ENCODE data around the gene ICOSLG.
A peak's percentile ranks its signal among the peaks of the same experiment; 100 is the strongest.
"Not testable (repeated sequence)": the region's sequence is repeated elsewhere in the genome, so short reads cannot be mapped to it uniquely, and the experiment has no call there.

The ICOSLG gene

DNA sequence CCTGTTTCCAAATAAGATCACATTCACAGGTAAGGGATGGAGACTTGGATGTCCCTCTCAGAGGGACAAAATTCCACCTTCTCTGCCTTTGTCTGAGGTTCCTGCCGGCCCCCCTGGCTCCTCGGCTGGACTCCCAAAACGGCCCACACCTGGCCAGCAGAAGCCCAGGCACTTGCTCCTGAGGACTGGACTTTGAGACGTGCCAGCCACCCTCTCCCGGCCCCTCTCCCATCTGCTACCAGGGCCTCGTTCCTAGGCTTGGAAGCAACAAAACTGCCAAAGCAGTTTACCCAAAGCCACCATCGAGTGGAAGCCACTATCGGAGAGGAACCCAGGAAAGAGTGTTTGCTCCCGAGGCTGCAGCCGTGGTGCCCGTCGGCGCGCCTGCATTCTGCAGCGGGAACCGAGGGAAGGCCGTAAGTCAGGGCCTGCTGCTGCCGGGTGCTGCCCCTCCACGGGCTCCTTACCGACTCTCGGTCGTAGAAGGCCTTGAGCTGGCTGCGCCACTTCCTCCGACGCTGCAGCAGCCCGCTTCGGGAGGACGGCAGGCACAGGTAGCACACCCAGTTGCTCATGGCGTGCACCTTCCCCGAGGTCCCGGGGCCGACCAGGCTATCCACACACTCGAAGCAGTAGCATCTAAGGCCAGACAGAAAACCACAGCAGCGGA is 17.4 kb upstream of the ICOSLG start:
- no peak overlapping the region for H3K4ac ChIP-seq (ENCODE audit: low read depth, low read length)
- no peak overlapping the region for H3K27ac ChIP-seq (ENCODE audit: low read depth, low read length)
- no peak overlapping the region for H3K23ac ChIP-seq (ENCODE audit: low read length)
- H3K4me1 ChIP-seq (ENCODE audit: control insufficient read depth, low read depth, low read length) = peaks cover 2% of the 10 kb centered on the region
- H2BK120ac ChIP-seq (ENCODE audit: low read depth, low read length) = no peak overlapping the region
- no peak overlapping the region for H3K9ac ChIP-seq (ENCODE audit: low read length)
- no peak overlapping the region for H2AK5ac ChIP-seq (ENCODE audit: low read length)
- no peak overlapping the region for H3K18ac ChIP-seq (ENCODE audit: low read length)
- no peak overlapping the region for H3K56ac ChIP-seq (ENCODE audit: low read length)
- H3K79me2 ChIP-seq (ENCODE audit: control insufficient read depth, insufficient read depth, low read length) = no peaks in the 10 kb centered on the region
- H2BK15ac ChIP-seq (replicated peaks; ENCODE audit: low read depth) = no peak overlapping the region
- no peak overlapping the region for H4K8ac ChIP-seq (ENCODE audit: low read depth, low read length)
- H3K4me2 ChIP-seq (ENCODE audit: low read length) = no peak overlapping the region
- no peak for DNase-seq
- no peak overlapping the region for H4K5ac ChIP-seq (ENCODE audit: low read length)
- no peaks in the 10 kb centered on the region for H3K36me3 ChIP-seq (ENCODE audit: control insufficient read depth, insufficient read depth, low read length)
- no peaks in the 10 kb centered on the region for H3K79me1 ChIP-seq (ENCODE audit: low read length)
- WGBS (ENCODE audit: extremely low coverage, insufficient coverage, low lambda C conversion rate) = no CpG with 5 or more reads among the region's 34 CpGs
- H3K27me3 ChIP-seq (ENCODE audit: insufficient read depth, low read length, poor library complexity) = no peaks in the 10 kb centered on the region
- H2BK5ac ChIP-seq (ENCODE audit: low read length) = no peak overlapping the region
- no peak overlapping the region for H3K4me3 ChIP-seq (ENCODE audit: low read length)

DNA sequence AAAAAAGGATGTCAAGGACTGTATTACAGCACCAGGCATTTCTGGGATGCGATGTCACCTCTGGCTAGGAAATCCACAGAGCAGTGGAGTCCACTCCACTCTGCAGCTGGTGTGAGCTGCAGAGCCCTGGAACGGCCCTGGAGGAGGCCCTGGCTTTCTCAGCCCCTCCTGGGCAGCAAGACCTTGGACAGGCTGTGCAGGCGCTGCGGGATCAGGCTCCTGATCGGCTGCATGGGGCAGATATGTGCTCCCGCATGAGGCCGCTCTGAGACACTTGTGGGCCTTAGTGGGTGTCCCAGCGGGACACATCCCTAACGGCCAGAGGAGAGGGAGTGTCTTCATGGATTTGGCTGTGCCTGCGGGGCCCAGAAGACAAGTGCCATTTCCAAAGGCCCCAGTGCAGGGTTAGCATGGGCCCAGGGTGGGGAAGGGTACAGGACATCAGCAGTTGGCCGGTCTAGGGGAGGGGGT is 14.8 kb upstream of the ICOSLG start:
- Histone ChIP-seq H3K4me3 (ENCODE audit: low read length) (no peak overlapping the region), H3K23ac (ENCODE audit: low read length) (no peak overlapping the region), H4K8ac (ENCODE audit: low read depth, low read length) (no peak overlapping the region), H3K56ac (ENCODE audit: low read length) (no peak overlapping the region), H3K4me2 (ENCODE audit: low read length) (no peak overlapping the region), H3K79me2 (ENCODE audit: control insufficient read depth, insufficient read depth, low read length) (no peaks in the 10 kb centered on the region), H2BK120ac (ENCODE audit: low read depth, low read length) (no peak overlapping the region), H2AK5ac (ENCODE audit: low read length) (no peak overlapping the region), H3K27me3 (ENCODE audit: insufficient read depth, low read length, poor library complexity) (no peaks in the 10 kb centered on the region), H4K5ac (ENCODE audit: low read length) (no peak overlapping the region), H3K4me1 (ENCODE audit: control insufficient read depth, low read depth, low read length) (no peaks in the 10 kb centered on the region), H3K18ac (ENCODE audit: low read length) (no peak overlapping the region), H3K36me3 (ENCODE audit: control insufficient read depth, insufficient read depth, low read length) (no peaks in the 10 kb centered on the region), H3K79me1 (ENCODE audit: low read length) (no peaks in the 10 kb centered on the region), H2BK15ac (replicated peaks; ENCODE audit: low read depth) (no peak overlapping the region), H2BK5ac (ENCODE audit: low read length) (no peak overlapping the region), H3K4ac (ENCODE audit: low read depth, low read length) (no peak overlapping the region), H3K27ac (ENCODE audit: low read depth, low read length) (no peak overlapping the region), H3K9ac (ENCODE audit: low read length) (no peak overlapping the region)
- WGBS (ENCODE audit: extremely low coverage, insufficient coverage, low lambda C conversion rate) = no CpG with 5 or more reads among the region's 11 CpGs
- peak; percentile 16 for DNase-seq

DNA sequence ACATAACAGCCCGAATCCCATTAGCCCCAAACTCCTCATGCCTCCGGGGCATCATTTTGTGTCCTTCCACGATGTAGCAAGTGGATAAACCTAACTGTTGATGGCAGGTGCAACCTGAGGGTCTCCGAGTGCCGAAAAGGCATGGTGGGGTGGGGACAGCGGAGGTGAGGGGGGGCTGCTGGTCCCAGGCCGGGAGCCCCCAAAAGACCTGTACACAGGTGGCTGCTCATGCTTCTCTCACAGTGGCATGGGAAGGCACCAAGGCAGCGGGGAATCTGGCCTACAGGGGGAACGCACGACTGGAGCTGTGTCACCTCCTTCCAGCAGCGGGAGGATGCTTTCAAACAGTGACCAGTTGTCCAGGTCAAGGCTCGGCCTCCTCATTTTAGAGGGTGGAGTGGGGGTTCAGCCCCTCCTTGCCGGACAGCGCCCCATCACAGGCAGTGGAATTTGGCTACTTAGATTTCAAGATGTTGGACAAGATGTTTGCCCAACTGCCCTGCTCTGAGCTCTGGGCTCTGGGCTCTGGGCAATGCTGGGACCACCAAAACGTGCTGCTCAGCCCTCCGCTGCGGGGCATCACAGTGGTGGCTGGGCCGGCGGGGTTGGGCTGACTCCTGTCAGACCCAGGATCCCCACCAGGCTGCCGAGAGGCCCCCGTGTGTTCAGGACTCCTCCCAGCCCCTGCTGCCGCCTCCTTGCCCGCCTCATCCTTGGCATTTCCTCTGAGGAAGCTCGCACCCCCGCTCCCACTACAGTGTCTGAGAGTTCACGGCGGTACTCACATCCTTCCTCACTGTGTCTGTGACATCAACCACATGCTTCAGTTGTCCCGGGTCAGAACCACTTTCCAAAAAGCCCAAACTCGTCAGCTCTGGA is 13.3 kb upstream of the ICOSLG start:
- H3K56ac ChIP-seq (ENCODE audit: low read length) = no peak overlapping the region
- H3K9ac ChIP-seq (ENCODE audit: low read length) = no peak overlapping the region
- no peak overlapping the region for H3K18ac ChIP-seq (ENCODE audit: low read length)
- whole genome bisulfite sequencing (ENCODE audit: extremely low coverage, insufficient coverage, low lambda C conversion rate) = no CpG with 5 or more reads among the region's 29 CpGs
- H3K36me3 ChIP-seq (ENCODE audit: control insufficient read depth, insufficient read depth, low read length) = no peaks in the 10 kb centered on the region
- H2BK15ac ChIP-seq (replicated peaks; ENCODE audit: low read depth) = no peak overlapping the region
- DNase-seq = no peak
- no peak overlapping the region for H4K8ac ChIP-seq (ENCODE audit: low read depth, low read length)
- H2AK5ac ChIP-seq (ENCODE audit: low read length) = no peak overlapping the region
- H3K4me2 ChIP-seq (ENCODE audit: low read length) = no peak overlapping the region
- H3K27me3 ChIP-seq (ENCODE audit: insufficient read depth, low read length, poor library complexity) = no peaks in the 10 kb centered on the region
- H3K27ac ChIP-seq (ENCODE audit: low read depth, low read length) = no peak overlapping the region
- H3K4ac ChIP-seq (ENCODE audit: low read depth, low read length) = no peak overlapping the region
- H3K23ac ChIP-seq (ENCODE audit: low read length) = no peak overlapping the region
- no peak overlapping the region for H2BK5ac ChIP-seq (ENCODE audit: low read length)
- no peak overlapping the region for H2BK120ac ChIP-seq (ENCODE audit: low read depth, low read length)
- no peaks in the 10 kb centered on the region for H3K4me1 ChIP-seq (ENCODE audit: control insufficient read depth, low read depth, low read length)
- H3K79me2 ChIP-seq (ENCODE audit: control insufficient read depth, insufficient read depth, low read length) = no peaks in the 10 kb centered on the region
- H3K4me3 ChIP-seq (ENCODE audit: low read length) = no peak overlapping the region
- no peaks in the 10 kb centered on the region for H3K79me1 ChIP-seq (ENCODE audit: low read length)
- H4K5ac ChIP-seq (ENCODE audit: low read length) = no peak overlapping the region

- not testable (repeated sequence) for H3K27ac ChIP-seq (ENCODE audit: low read depth, low read length); H3K4me1 ChIP-seq (ENCODE audit: control insufficient read depth, low read depth, low read length); H2AK5ac ChIP-seq (ENCODE audit: low read length); H3K9ac ChIP-seq (ENCODE audit: low read length); H3K4ac ChIP-seq (ENCODE audit: low read depth, low read length); H3K27me3 ChIP-seq (ENCODE audit: insufficient read depth, low read length, poor library complexity); H2BK120ac ChIP-seq (ENCODE audit: low read depth, low read length); H3K18ac ChIP-seq (ENCODE audit: low read length); H3K79me2 ChIP-seq (ENCODE audit: control insufficient read depth, insufficient read depth, low read length); DNase-seq; H4K5ac ChIP-seq (ENCODE audit: low read length); H3K23ac ChIP-seq (ENCODE audit: low read length); H2BK5ac ChIP-seq (ENCODE audit: low read length); H4K8ac ChIP-seq (ENCODE audit: low read depth, low read length); H3K79me1 ChIP-seq (ENCODE audit: low read length); H3K4me3 ChIP-seq (ENCODE audit: low read length); H3K36me3 ChIP-seq (ENCODE audit: control insufficient read depth, insufficient read depth, low read length); H3K56ac ChIP-seq (ENCODE audit: low read length); H2BK15ac ChIP-seq (replicated peaks; ENCODE audit: low read depth); H3K4me2 ChIP-seq (ENCODE audit: low read length)
- WGBS (ENCODE audit: extremely low coverage, insufficient coverage, low lambda C conversion rate) = no CpG with 5 or more reads among the region's 33 CpGs
Observed at GRCh38 chr21:44249204-44250037, 8.7 kb upstream of the ICOSLG start.

DNA sequence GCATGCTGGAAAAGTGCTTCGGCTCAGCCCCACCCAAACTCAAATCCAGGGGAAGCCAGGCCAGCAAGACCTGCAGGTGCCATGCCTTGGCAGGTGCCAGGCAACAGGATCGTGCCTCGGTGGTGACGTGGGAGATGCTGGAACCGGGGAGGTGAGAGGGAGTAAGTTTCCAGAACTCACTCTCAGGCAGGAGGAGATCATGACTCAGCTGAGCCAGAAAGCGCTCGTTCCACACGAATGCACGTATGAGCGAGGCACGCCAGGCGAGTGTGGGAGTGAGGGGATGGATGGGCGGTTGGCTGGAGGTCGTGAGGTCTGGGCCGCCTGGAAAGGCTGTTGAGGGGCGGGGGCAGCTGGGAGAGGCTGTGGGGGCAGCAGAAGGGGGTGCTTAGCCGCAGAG is 7.2 kb upstream of the ICOSLG start:
- not testable (repeated sequence) for H3K79me1 ChIP-seq (ENCODE audit: low read length); H3K18ac ChIP-seq (ENCODE audit: low read length); H3K4ac ChIP-seq (ENCODE audit: low read depth, low read length); H4K8ac ChIP-seq (ENCODE audit: low read depth, low read length); H3K4me3 ChIP-seq (ENCODE audit: low read length); H3K9ac ChIP-seq (ENCODE audit: low read length); H2BK5ac ChIP-seq (ENCODE audit: low read length); H3K4me1 ChIP-seq (ENCODE audit: control insufficient read depth, low read depth, low read length); H3K27me3 ChIP-seq (ENCODE audit: insufficient read depth, low read length, poor library complexity); H2AK5ac ChIP-seq (ENCODE audit: low read length); H3K4me2 ChIP-seq (ENCODE audit: low read length); H2BK15ac ChIP-seq (replicated peaks; ENCODE audit: low read depth); H3K56ac ChIP-seq (ENCODE audit: low read length); H4K5ac ChIP-seq (ENCODE audit: low read length); H3K27ac ChIP-seq (ENCODE audit: low read depth, low read length); H3K23ac ChIP-seq (ENCODE audit: low read length); H2BK120ac ChIP-seq (ENCODE audit: low read depth, low read length); H3K36me3 ChIP-seq (ENCODE audit: control insufficient read depth, insufficient read depth, low read length); H3K79me2 ChIP-seq (ENCODE audit: control insufficient read depth, insufficient read depth, low read length); DNase-seq
- no CpG with 5 or more reads among the region's 17 CpGs for WGBS (ENCODE audit: extremely low coverage, insufficient coverage, low lambda C conversion rate)
